ENCODE results near the gene KCNMA1.

DNA sequence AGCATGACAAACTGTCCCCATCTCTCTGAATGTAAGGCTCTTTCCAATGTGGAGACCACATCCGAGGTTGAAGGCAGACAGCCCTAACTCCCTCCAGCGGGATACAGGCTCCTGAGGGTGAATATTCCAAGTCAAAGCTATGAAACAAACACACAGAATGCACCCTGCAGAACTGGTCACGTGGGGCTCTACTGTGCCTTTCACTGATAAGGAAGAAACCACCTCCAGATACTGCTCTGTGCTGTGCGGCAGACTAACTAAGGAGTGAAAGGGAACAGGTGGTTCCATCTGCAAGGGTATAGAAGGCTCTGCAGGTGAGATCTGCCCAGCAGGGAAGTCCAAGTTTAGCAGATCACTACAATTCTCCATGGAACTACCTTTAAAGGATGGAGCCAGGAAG lies 534.4 kb downstream of the KCNMA1 start:
- TF ChIP-seq CTCF (IDR thresholded peaks at IDR 0.05; ENCODE audit: poor library complexity, severe bottlenecking), result no peak
- TF ChIP-seq TAF1 (IDR thresholded peaks at IDR 0.05; ENCODE audit: low read depth), result no peak
- TF ChIP-seq EZH2 (IDR thresholded peaks at IDR 0.05; ENCODE audit: borderline replicate concordance, insufficient read depth, low read length, poor library complexity, severe bottlenecking), result no peak
- no peak for TF ChIP-seq POLR2AphosphoS5 (IDR thresholded peaks at IDR 0.05)
- TF ChIP-seq, protein P1, sequence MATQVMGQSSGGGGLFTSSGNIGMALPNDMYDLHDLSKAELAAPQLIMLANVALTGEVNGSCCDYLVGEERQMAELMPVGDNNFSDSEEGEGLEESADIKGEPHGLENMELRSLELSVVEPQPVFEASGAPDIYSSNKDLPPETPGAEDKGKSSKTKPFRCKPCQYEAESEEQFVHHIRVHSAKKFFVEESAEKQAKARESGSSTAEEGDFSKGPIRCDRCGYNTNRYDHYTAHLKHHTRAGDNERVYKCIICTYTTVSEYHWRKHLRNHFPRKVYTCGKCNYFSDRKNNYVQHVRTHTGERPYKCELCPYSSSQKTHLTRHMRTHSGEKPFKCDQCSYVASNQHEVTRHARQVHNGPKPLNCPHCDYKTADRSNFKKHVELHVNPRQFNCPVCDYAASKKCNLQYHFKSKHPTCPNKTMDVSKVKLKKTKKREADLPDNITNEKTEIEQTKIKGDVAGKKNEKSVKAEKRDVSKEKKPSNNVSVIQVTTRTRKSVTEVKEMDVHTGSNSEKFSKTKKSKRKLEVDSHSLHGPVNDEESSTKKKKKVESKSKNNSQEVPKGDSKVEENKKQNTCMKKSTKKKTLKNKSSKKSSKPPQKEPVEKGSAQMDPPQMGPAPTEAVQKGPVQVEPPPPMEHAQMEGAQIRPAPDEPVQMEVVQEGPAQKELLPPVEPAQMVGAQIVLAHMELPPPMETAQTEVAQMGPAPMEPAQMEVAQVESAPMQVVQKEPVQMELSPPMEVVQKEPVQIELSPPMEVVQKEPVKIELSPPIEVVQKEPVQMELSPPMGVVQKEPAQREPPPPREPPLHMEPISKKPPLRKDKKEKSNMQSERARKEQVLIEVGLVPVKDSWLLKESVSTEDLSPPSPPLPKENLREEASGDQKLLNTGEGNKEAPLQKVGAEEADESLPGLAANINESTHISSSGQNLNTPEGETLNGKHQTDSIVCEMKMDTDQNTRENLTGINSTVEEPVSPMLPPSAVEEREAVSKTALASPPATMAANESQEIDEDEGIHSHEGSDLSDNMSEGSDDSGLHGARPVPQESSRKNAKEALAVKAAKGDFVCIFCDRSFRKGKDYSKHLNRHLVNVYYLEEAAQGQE (IDR thresholded peaks at IDR 0.05; ENCODE audit: borderline replicate concordance), result no peak
- no peak for TF ChIP-seq MXI1 (conservative IDR thresholded peaks at IDR 0.05; ENCODE audit: poor library complexity, severe bottlenecking)
- no peak for TF ChIP-seq EP300 (conservative IDR thresholded peaks at IDR 0.05; ENCODE audit: poor library complexity, severe bottlenecking)

Measured in neural cell (in vitro differentiated cells).